ENCODE data around the gene NCAM2. TPM values are rescaled to one million over a fixed set of nuclear protein-coding genes. Genes with fewer than 3 reads are reported as not detected.

Gene NCAM2
- total and polyA plus RNA-seq, 2 of the 8 experiments (the other 6 are each of a cell fraction or from before 2014, with no cell fraction given), result 0.14 to 1.1 TPM

DNA sequence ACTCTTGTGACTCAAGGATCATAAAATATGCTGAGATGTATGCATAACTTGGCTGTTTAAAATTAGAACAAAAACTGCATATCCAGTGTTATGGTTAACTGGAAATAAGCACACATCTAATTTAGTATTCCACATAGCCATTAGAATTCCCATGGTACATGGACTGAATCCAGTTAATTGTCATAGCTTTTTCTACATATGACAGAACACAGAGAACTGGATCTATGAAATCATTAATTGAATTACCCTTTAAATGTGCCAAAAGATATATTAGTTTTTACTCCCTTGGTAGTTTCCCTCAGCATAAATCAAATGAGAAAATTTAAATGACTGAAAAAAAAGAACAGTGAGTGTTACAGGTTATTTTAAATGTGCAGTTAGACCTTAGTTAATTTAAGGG is 395.9 kb downstream of the NCAM2 start:
- Histone ChIP-seq H4K5ac (ENCODE audit: insufficient read length, low read depth, low read length) (no peak overlapping the region), H3K4me1 (replicated peaks in 1 of 4; ENCODE audit: control insufficient read depth in 3 of 4, insufficient read depth in 4 of 4, low read length in 3 of 4) (no peaks in the 10 kb centered on the region), H3K14ac (ENCODE audit: insufficient read length) (no peak overlapping the region), H3K79me1 (ENCODE audit: low read depth, low read length) (no peaks in the 10 kb centered on the region), H3K4me3 (ENCODE audit: extremely low read depth in 1 of 4, insufficient read depth in 2 of 4, low read depth in 3 of 4, low read length in 4 of 4) (no peak overlapping the region), H2BK12ac (ENCODE audit: low read depth, low read length) (no peak overlapping the region), H3K36me3 (ENCODE audit: control insufficient read depth in 2 of 4, insufficient read depth in 4 of 4, low read length in 3 of 4) (no peaks in the 10 kb centered on the region), H3K18ac (ENCODE audit: extremely low read depth, low read length) (no peak overlapping the region), H3K9me3 (ENCODE audit: insufficient read depth in 2 of 2, low read depth in 1 of 2, low read length in 1 of 2) (peaks cover 0 to 6% of the 10 kb centered on the region in 2 experiments; a peak in 2 of 4 replicates), H2AK5ac (ENCODE audit: low read depth, low read length) (no peak overlapping the region), H3K27me3 (replicated peaks in 1 of 4; ENCODE audit: control insufficient read depth in 3 of 4, extremely low read depth in 1 of 4, insufficient read depth in 3 of 4, low read length in 3 of 4) (no peaks in the 10 kb centered on the region), H2BK20ac (ENCODE audit: low read length) (no peak overlapping the region), H4K20me1 (replicated peaks in 1 of 2; ENCODE audit: control insufficient read depth in 1 of 2, insufficient read depth in 2 of 2, low read length in 2 of 2) (no peaks in the 10 kb centered on the region), H2AFZ (ENCODE audit: low read length) (no peak overlapping the region), H3K4ac (replicated peaks; ENCODE audit: insufficient read length, low read depth, low read length) (no peak overlapping the region), H3K79me2 (ENCODE audit: control insufficient read depth in 1 of 2, insufficient read depth in 2 of 2, low read length in 2 of 2) (no peaks in the 10 kb centered on the region), H4K91ac (replicated peaks; ENCODE audit: insufficient read length, low read length) (no peak overlapping the region), H3K27ac (ENCODE audit: low read depth, low read length) (no peak overlapping the region), H3K4me2 (ENCODE audit: insufficient read depth in 1 of 2, low read depth in 2 of 2, low read length in 2 of 2) (no peak overlapping the region), H2BK15ac (ENCODE audit: low read length) (no peak overlapping the region), H4K8ac (ENCODE audit: extremely low read depth, insufficient read depth, low read length) (no peak overlapping the region), H2BK120ac (replicated peaks; ENCODE audit: low read depth, low read length) (no peak overlapping the region), H3K9ac (replicated peaks in 1 of 4; ENCODE audit: extremely low read depth in 1 of 4, low read depth in 3 of 4, low read length in 3 of 4) (no peak overlapping the region), H2BK5ac (ENCODE audit: low read depth, low read length) (no peak overlapping the region), H3K56ac (replicated peaks; ENCODE audit: insufficient read length, low read depth, low read length) (no peak overlapping the region), H3K23ac (ENCODE audit: insufficient read length) (no peak overlapping the region), H3K23me2 (ENCODE audit: low read depth, low read length) (no peaks in the 10 kb centered on the region)
- ChIA-PET CTCF (ENCODE audit: partially characterized antibody) (no interaction called here), POLR2A (ENCODE audit: partially characterized antibody) (no interaction called here)
- FAIRE-seq (no peak), DNase-seq (ENCODE audit: low read depth in 1 of 2, low spot score in 2 of 2) (no peak)
- no peak for TF ChIP-seq FOSL1 (IDR thresholded peaks at IDR 0.05; ENCODE audit: insufficient read depth, low read depth, low read length)
- no peak for TF ChIP-seq RAD21 (IDR thresholded peaks at IDR 0.05 in 1 of 2, conservative IDR thresholded peaks at IDR 0.05 in 1 of 2; ENCODE audit: low read depth in 2 of 2, low read length in 2 of 2)
- TF ChIP-seq HDAC2 (IDR thresholded peaks at IDR 0.05; ENCODE audit: borderline replicate concordance in 1 of 2, low read depth in 2 of 2, low read length in 2 of 2), result no peak
